Stimulated activated CD4-positive, alpha-beta T cell treated with anti-CD3 and anti-CD28 coated beads, Interleukin-15, amount 100 ng/mL, for 48 hours (primary cell): ENCODE data around the gene IGFBP4.
A peak's percentile ranks its signal among the peaks of the same experiment; 100 is the strongest.

ENCODE experiments used
- DNase-seq, 2 donors: peaks; one replicate each; pipeline ENCODE4 v3.0.0-alpha.2; 2020; ENCODE audit warnings: low read depth in 2 of 2

IGFBP4 gene

GRCh38 chr17:40471846-40472732, 28.8 kb downstream of the IGFBP4 start:
- DNase-seq, result no peak

DNA sequence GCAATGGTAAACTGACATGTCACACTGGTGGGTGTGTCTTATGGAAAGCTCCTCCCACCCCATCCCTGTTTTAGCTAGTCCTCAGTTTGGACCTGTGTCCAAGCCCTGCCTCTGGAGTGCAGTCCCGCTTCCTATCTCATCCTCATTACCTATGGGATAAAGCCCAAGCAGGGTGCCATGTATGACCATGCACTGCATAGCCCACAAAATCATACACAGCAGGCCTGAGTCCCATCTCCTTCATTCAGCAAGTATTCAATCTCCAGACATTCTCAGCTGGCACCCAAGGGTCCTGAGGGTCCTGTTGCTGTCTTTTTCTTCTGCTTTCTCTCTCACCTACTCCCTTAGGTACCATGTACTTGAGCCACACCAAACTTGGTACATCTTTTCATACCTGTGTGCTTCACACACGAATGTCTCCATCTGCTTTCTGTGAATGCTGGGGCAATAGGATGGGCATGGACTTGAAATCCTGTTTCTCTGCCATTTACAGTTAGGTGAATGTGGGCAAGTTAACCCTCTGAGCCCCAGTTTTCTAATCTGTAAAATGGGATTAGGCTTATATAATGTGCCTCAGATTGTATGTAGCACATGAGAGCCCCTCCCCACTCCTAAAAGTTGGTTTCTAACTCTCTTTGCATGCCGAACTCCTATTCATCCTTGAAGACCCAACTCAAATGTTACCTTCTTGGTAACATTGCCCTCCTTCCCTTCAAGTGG, 29.6 kb downstream of the IGFBP4 start:
- no peak for DNase-seq

DNA sequence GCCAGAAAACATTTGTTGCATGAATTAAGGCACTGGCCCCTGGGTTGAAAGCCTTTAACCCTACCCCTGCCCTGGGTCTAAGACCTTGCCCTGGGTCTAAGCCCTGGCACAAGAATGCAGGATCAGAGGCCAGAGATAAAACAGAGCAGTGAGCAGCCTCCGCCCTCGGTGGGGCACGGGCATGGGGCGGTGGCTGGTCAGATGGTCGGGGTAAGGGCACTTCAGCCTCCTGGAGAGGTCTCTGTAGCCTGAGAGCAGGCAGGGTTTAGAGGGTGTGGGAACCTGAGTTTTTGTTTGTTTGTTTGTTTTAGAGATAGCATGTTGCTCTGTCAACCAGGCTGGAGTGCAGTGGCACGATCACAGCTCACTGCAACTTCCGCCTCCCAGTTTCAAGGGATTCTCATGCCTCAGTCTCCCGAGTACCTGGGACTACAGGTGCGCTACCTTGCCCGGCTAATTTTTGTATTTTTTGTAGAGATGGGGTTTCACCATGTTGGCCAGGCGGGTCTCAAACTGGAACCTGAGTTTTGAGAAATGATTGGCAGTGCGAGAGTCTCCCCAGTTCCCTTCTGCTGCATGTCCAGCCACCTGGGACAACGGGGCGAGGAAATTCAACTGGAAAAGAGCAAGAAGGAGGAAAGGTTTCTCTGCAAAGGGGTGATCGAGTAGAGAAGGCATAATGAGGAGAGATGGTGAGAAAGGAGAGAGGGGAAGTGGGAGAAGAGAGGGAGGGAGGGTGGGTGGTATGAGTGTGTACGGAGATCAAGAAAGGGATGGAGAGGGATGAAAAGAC, 30.5 kb downstream of the IGFBP4 start:
- no peak for DNase-seq

- DNase-seq, result no peak
Observed at GRCh38 chr17:40474419-40475002, 31.3 kb downstream of the IGFBP4 start.

DNA sequence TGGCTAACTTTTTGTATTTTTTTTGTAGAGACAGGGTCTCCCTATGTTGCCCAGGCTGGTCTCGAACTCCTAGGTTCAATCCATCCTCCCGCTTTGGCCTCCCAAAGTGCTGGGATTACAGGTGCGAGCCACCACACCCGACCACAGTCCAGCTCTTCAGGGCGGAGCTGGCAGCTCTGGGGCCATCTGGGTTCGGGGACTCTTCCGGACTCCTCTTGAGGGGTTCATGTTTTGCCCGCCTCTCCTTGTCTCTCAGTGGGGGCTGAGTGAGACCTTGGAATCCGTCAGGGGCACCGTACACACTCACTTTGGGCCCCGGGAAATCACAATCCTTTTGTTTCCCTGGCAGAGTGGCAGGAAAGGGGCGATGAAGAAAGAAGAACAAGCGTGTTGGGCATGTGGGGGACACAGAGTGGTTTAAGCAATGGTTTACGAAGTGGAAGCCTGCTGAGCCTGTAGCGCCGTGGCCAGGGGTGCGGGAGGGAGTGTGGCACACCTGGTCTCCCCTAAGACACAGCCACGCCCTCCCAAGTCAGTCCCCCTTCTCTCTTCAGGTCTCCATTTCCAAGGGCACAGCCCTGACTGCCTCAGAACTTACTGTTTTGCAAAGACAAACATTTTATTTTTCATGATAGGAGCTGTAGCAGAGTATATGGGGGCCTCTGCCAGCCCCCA, 32.1 kb downstream of the IGFBP4 start:
- no peak for DNase-seq

- no peak for DNase-seq
Observed at GRCh38 chr17:40477796-40478195, 34.5 kb downstream of the IGFBP4 start.

DNA sequence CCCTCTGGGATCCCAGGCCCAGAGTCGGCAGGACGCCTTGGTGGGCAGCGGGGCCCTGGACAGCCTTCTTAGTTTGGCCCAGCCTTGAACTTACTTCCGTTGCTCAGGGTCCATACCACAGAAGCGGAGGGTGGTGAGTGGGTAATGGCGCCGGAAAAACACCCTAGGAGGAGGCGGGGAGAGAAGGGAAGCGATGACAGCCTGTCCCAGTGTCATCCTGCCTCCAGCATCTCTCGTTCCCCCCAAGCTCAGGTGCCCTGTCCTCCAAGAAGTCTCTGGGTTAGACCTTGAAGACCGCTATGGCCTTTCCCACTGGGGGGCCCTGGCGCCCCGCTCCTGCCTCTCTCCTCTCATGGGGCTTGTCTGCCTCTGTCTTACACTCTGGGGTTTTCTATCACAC, 35.2 kb downstream of the IGFBP4 start:
- DNase-seq, result no peak

DNA sequence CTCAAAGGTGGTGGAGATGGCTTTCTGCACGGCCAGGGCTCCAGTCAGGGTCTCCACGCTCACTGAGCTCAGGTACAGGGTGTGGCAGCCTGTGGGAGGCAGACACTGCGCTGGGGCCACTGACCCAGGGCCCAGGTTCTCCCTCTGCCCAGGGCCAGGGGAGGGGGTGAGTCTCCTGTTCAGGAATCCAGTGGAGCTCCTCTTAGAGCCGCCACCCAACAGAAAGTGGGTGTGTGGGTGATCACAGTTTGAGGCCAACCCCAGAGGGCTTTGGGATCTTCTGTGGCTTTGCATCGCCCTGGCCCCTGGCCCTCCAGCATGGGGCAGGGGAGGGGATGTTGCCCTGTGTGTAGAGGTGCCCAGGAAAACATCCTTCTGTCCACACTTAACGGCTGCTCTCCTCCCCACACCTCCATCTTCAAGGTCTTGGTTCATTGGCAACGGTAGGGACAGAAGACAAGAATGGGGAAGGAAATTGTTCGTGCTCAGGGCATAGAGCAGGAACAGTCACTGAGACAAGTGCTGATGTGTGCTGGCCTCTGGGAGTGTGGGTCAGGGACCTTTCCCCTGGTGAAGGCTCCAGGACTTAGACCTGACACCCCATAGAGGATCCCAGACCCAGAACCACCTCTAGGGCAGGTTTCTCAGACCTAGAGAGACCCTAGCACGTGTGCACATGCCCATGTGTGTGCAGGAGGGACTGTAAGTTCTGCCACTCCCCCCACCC, 36.7 kb downstream of the IGFBP4 start:
- DNase-seq, result no peak

- DNase-seq, result peak; percentile 85 to 90
Observed at GRCh38 chr17:40480501-40481003, 37.3 kb downstream of the IGFBP4 start.

GRCh38 chr17:40481106-40481505, 37.9 kb downstream of the IGFBP4 start:
- DNase-seq, result no peak

- no peak for DNase-seq
Observed at GRCh38 chr17:40482722-40483121, 39.5 kb downstream of the IGFBP4 start.

DNA sequence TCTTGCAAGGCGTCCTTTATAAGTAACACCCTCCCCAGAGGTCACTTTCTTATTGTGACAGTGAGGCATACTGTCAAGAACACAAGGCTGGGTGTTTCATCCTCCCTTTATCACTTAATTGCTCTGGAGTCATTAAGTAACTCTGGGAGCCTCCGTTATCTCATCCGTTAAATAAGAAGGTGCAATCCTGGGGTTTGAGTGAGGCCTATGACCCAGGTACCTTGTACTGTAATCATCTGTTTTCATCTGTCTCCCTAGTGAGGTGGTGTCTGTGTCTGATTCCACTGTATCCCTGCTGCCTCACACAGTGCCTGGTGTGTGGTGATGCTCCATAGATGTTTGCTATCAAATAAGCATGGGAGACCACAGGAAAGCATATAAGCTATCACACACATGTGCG, 40.4 kb downstream of the IGFBP4 start:
- no peak for DNase-seq

- DNase-seq, result no peak
Observed at GRCh38 chr17:40484285-40484972, 41.2 kb downstream of the IGFBP4 start.

DNA sequence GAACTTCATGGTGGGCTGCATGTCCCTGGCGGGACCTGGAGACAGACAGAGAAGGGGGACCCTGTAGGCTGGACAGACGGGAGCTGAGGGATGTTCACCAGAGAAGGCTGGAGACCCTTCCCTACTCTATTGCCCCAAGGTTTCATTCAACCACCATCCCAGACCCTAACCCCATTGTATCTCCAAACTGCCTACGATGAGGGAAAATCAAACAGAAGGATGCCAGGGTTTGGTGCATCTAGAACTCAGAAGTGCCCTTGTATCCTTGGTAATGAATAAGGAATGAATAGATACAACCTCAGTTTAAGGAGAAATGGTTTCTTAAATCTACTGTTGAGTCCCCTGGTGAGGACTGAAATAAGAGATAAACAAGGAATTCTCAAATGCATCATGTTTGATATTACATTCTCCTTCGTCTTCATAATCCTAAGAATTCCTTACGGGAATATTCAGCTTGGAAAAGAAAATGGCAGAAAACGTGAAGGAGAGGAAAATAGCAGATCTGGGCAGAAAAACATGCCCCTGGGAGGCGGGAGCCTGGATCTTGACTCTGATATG, 41.8 kb downstream of the IGFBP4 start:
- no peak for DNase-seq

DNA sequence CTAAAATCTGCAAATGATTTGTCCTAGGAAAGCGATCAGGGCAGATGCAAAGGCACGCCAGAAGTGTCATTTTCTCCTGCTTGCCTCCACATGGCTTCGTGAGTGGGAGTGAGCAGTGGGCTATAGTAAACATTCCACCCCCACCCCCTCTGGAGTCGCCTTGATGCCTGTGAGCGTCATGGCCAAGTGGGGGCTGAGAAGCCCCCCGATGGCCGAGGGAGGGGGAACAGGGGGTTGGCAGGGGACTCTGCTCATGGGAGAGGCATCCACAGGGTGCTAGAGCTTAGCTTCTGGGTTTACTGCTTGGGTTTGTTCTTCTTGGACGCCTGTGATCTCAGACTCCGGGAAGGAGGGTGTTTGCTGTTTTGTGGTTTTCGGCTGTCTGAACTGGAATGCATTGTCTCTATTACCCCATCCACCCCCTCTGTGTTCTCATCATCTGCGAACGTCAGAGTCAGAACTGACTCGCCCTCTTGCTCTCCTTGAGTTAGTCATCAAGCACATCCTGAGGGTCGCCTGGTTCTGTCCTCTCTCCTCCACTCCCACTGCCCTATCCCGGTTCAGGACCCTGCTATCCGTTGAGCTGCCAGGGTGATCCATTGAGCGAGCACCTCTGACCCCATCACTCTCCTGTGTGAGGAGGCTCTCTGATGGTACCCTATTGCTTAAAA, 42.7 kb downstream of the IGFBP4 start:
- peak in 1 of 2 donors; percentile 39 for DNase-seq

DNA sequence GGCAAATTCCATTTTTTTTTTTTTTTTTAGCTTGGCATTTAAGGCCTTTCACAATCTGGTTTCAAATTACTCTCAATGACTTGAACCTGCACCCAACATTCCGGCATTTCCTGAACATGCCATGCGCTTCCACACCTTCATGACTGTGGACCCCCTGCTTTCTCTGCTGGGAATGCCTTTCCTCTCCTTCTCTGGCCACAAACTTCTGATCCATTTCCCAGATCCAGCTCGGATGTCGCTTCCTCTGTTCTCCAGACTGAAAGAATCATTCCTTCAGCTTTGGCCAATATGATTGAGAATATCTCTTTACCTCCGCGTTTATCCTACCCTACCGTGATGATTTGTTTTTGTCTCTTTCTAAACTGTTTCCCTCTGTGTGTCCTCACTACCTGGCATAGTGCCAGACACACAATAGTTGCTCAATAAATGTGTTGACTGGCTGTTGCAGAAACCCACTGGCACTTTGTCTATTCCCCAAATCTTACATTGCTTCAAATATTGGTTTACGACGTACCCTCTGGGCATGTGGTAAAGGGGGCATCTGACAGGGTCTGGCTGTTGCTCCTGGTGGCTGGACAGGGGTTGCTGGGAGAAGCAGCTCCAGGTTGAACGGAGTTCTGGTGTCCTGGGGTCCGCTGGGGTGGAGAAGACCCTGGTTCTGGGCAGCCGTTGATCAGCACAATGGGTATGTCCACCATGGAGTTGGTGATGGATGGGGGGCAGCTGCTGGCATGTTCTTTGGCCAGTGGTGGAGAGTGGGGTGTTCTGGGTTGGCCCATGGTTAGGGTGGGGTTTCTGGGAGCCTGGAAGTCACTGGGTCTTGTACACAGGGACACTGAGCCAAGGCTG, 43.5 kb downstream of the IGFBP4 start:
- DNase-seq, result no peak

DNA sequence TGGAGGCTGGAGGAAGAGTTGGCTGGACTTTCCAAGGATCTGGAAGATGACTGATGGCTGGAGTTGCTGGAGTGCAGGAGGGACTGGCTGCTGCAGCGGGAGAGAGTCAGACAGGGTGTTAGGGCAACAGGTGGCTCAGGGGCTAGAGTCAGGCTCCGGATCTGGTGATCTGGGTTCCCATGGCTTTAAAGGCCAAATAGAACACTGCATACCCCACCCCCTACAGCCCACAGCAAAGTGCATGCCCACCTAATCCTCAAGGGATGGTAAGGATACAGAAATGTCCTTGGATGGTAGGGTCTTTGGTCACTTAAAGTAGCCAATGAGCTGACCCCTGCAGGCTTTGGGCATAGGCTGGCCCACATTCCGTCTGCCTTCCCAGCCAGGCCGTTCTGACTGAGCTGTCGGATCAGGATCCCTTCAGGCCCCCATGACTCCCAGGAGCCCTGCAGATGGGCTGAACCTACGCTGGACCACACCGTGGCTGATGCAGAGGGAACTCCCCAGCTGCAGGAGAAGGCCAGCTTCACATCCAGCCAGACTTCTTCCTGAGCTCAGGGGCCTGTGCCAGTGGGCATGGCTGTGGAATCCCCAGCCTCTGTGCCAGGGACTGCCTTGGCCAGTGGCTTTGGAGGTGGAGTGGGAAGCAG, 44.2 kb downstream of the IGFBP4 start:
- no peak for DNase-seq
